ENCODE measurements around the gene RABEP1. TPM values are rescaled to one million over a fixed set of nuclear protein-coding genes. Genes with fewer than 3 reads are reported as not detected.

RABEP1 gene
- total and polyA plus RNA-seq, 2 experiments from 2014 or later: 37.0 to 88.1 TPM

DNA sequence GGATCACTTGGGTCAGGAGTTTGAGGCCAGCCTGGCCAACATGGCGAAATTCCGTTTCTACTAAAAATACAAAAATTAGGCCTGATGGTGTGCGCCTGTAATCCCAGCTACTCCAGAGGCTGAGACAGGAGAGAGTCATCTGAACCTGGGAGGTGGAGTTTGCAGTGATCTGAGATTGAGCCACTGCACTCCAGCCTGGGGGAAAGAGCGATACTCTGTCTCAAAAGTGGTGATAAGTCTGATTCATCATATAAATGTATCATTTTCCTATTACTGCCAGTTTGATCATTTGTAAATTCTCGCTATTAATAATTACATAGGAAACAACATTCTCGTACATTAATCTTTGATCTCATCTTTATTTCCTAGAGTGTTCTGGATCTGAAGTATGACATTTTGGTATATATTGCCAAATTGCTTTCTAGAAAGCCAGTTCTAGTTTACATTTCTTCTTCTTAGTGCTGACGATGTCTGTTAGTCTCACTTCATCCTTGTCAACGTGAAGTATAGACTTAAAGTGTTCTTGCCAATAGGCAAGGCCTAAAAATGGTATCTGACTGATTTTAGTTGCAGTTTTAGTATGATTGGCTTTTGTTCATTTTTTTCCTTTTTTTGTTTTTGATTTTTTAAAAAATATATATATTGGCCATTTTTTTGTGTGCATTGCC, 9.7 kb downstream of the RABEP1 start:
- 0 out of 2 replicates have a peak overlapping the region, but pooled peaks have one; percentile 29 for H3K27ac ChIP-seq (ENCODE audit: low read depth)
- peaks cover 2% of the 10 kb centered on the region for H3K27me3 Mint-ChIP-seq (ENCODE audit: insufficient read depth, low read depth, poor library complexity)
- peaks cover 100% of the 10 kb centered on the region for H3K79me2 ChIP-seq (replicated peaks; ENCODE audit: insufficient read depth)
- no peaks in the 10 kb centered on the region for H3K27me3 ChIP-seq (ENCODE audit: insufficient read depth)
- peaks cover 19% of the 10 kb centered on the region for H3K4me1 Mint-ChIP-seq
- H3K4me2 ChIP-seq: no peak overlapping the region
- H2AFZ ChIP-seq: no peak overlapping the region
- no peak for TF ChIP-seq ZNF114 (CRISPR knock-in tag; IDR thresholded peaks at IDR 0.05)
- TF ChIP-seq POLR2AphosphoS5 (IDR thresholded peaks at IDR 0.05; ENCODE audit: low read depth): no peak
- TF ChIP-seq, protein P1, sequence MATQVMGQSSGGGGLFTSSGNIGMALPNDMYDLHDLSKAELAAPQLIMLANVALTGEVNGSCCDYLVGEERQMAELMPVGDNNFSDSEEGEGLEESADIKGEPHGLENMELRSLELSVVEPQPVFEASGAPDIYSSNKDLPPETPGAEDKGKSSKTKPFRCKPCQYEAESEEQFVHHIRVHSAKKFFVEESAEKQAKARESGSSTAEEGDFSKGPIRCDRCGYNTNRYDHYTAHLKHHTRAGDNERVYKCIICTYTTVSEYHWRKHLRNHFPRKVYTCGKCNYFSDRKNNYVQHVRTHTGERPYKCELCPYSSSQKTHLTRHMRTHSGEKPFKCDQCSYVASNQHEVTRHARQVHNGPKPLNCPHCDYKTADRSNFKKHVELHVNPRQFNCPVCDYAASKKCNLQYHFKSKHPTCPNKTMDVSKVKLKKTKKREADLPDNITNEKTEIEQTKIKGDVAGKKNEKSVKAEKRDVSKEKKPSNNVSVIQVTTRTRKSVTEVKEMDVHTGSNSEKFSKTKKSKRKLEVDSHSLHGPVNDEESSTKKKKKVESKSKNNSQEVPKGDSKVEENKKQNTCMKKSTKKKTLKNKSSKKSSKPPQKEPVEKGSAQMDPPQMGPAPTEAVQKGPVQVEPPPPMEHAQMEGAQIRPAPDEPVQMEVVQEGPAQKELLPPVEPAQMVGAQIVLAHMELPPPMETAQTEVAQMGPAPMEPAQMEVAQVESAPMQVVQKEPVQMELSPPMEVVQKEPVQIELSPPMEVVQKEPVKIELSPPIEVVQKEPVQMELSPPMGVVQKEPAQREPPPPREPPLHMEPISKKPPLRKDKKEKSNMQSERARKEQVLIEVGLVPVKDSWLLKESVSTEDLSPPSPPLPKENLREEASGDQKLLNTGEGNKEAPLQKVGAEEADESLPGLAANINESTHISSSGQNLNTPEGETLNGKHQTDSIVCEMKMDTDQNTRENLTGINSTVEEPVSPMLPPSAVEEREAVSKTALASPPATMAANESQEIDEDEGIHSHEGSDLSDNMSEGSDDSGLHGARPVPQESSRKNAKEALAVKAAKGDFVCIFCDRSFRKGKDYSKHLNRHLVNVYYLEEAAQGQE (IDR thresholded peaks at IDR 0.05; ENCODE audit: unreplicated experiment): no peak
- no peak for TF ChIP-seq EZH2 (IDR thresholded peaks at IDR 0.05; ENCODE audit: low read depth, unreplicated experiment)
- no peak for TF ChIP-seq EZH2phosphoT487 (IDR thresholded peaks at IDR 0.05; ENCODE audit: unreplicated experiment)
- TF ChIP-seq, protein P2, sequence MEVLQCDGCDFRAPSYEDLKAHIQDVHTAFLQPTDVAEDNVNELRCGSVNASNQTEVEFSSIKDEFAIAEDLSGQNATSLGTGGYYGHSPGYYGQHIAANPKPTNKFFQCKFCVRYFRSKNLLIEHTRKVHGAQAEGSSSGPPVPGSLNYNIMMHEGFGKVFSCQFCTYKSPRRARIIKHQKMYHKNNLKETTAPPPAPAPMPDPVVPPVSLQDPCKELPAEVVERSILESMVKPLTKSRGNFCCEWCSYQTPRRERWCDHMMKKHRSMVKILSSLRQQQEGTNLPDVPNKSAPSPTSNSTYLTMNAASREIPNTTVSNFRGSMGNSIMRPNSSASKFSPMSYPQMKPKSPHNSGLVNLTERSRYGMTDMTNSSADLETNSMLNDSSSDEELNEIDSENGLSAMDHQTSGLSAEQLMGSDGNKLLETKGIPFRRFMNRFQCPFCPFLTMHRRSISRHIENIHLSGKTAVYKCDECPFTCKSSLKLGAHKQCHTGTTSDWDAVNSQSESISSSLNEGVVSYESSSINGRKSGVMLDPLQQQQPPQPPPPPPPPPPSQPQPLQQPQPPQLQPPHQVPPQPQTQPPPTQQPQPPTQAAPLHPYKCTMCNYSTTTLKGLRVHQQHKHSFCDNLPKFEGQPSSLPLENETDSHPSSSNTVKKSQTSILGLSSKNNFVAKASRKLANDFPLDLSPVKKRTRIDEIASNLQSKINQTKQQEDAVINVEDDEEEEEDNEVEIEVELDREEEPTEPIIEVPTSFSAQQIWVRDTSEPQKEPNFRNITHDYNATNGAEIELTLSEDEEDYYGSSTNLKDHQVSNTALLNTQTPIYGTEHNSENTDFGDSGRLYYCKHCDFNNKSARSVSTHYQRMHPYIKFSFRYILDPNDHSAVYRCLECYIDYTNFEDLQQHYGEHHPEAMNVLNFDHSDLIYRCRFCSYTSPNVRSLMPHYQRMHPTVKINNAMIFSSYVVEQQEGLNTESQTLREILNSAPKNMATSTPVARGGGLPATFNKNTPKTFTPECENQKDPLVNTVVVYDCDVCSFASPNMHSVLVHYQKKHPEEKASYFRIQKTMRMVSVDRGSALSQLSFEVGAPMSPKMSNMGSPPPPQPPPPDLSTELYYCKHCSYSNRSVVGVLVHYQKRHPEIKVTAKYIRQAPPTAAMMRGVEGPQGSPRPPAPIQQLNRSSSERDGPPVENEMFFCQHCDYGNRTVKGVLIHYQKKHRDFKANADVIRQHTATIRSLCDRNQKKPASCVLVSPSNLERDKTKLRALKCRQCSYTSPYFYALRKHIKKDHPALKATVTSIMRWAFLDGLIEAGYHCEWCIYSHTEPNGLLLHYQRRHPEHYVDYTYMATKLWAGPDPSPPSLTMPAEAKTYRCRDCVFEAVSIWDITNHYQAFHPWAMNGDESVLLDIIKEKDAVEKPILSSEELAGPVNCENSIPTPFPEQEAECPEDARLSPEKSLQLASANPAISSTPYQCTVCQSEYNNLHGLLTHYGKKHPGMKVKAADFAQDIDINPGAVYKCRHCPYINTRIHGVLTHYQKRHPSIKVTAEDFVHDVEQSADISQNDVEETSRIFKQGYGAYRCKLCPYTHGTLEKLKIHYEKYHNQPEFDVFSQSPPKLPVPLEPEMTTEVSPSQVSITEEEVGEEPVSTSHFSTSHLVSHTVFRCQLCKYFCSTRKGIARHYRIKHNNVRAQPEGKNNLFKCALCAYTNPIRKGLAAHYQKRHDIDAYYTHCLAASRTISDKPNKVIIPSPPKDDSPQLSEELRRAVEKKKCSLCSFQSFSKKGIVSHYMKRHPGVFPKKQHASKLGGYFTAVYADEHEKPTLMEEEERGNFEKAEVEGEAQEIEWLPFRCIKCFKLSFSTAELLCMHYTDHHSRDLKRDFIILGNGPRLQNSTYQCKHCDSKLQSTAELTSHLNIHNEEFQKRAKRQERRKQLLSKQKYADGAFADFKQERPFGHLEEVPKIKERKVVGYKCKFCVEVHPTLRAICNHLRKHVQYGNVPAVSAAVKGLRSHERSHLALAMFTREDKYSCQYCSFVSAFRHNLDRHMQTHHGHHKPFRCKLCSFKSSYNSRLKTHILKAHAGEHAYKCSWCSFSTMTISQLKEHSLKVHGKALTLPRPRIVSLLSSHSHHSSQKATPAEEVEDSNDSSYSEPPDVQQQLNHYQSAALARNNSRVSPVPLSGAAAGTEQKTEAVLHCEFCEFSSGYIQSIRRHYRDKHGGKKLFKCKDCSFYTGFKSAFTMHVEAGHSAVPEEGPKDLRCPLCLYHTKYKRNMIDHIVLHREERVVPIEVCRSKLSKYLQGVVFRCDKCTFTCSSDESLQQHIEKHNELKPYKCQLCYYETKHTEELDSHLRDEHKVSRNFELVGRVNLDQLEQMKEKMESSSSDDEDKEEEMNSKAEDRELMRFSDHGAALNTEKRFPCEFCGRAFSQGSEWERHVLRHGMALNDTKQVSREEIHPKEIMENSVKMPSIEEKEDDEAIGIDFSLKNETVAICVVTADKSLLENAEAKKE (CRISPR knock-in tag; IDR thresholded peaks at IDR 0.05): no peak
- no peak for TF ChIP-seq NANOG (IDR thresholded peaks at IDR 0.05; ENCODE audit: borderline replicate concordance)
- TF ChIP-seq, protein P3, sequence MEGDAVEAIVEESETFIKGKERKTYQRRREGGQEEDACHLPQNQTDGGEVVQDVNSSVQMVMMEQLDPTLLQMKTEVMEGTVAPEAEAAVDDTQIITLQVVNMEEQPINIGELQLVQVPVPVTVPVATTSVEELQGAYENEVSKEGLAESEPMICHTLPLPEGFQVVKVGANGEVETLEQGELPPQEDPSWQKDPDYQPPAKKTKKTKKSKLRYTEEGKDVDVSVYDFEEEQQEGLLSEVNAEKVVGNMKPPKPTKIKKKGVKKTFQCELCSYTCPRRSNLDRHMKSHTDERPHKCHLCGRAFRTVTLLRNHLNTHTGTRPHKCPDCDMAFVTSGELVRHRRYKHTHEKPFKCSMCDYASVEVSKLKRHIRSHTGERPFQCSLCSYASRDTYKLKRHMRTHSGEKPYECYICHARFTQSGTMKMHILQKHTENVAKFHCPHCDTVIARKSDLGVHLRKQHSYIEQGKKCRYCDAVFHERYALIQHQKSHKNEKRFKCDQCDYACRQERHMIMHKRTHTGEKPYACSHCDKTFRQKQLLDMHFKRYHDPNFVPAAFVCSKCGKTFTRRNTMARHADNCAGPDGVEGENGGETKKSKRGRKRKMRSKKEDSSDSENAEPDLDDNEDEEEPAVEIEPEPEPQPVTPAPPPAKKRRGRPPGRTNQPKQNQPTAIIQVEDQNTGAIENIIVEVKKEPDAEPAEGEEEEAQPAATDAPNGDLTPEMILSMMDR (conservative IDR thresholded peaks at IDR 0.05; ENCODE audit: low read depth in 2 of 2): no peak
- no peak for TF ChIP-seq ZNF331 (CRISPR knock-in tag; IDR thresholded peaks at IDR 0.05; ENCODE audit: low read depth)
- no peak for TF ChIP-seq STAT1 (IDR thresholded peaks at IDR 0.05; ENCODE audit: unreplicated experiment)
- no peak overlapping the region for H3K4me3 ChIP-seq
- DNase-seq (ENCODE audit: low spot score): no peak
- H3F3A ChIP-seq (replicated peaks; ENCODE audit: low read depth): peaks cover 4% of the 10 kb centered on the region; the same call in 1 of the 2 replicates
- H3K9me3 Mint-ChIP-seq: peaks cover 3% of the 10 kb centered on the region; the same call in 1 of the 3 replicates
- peaks cover 29% of the 10 kb centered on the region for H3K4me1 ChIP-seq (ENCODE audit: insufficient read depth)
- ATAC-seq: no peak
- H3K27ac Mint-ChIP-seq: no peak overlapping the region
- H3K36me3 ChIP-seq (ENCODE audit: insufficient read depth): no peaks in the 10 kb centered on the region
- H3K9me2 ChIP-seq (ENCODE audit: insufficient read depth): no peaks in the 10 kb centered on the region
- no peaks in the 10 kb centered on the region for H4K20me1 ChIP-seq (replicated peaks; ENCODE audit: insufficient read depth)
- no peak overlapping the region for H3K4me3 Mint-ChIP-seq
- H3K36me3 Mint-ChIP-seq (ENCODE audit: low read depth): peaks cover 14% of the 10 kb centered on the region; the same call in 2 of the 3 replicates

Data from GM23338 (cell line).